Naive thymus-derived CD4-positive, alpha-beta T cell (primary cell): ENCODE results near the gene ART4. TPM values are rescaled to one million over a fixed set of nuclear protein-coding genes. Genes with fewer than 3 reads are reported as not detected.

Source experiments
- ATAC-seq: fragments of 150-1000 bp; cut with Tn5 transposase; 2 replicates; pipeline ENCODE4 v1.10.0; 2021; ENCODE audit warnings: mild to moderate bottlenecking, moderate library complexity
- CTCF ChIA-PET: fragments of 350-600 bp; sonication (Branson Sonifier 250); formaldehyde crosslinking; loops from one replicate; lab custom pipeline; 2021; ENCODE audit warnings: antibody characterized with exemption; lab: Charles Lee
- POLR2A ChIA-PET: fragments of 350-600 bp; sonication (Branson Sonifier 250); formaldehyde crosslinking; loops from one replicate; lab custom pipeline; 2021; ENCODE audit warnings: antibody characterized with exemption, inconsistent platforms; lab: Charles Lee
- DNase-seq, 9 donors: peaks; one replicate each; pipeline versions ENCODE4 v3.0.0 to v3.0.0-alpha.2; 2020 to 2022; ENCODE audit warnings: mixed read lengths in 1 of 9
- H3K27ac ChIP-seq: one replicate; pipeline ENCODE4 v1.7.0; 2013; ENCODE audit warnings: mild to moderate bottlenecking, low read depth, low read length, moderate library complexity
- H3K27me3 ChIP-seq, 2 donors: one replicate each; pipeline ENCODE4 v1.7.0; 2013; ENCODE audit warnings: low read length in 2 of 2, mild to moderate bottlenecking in 2 of 2, moderate library complexity in 2 of 2; ENCODE audit not compliant: control insufficient read depth in 2 of 2, insufficient read depth in 2 of 2
- H3K36me3 ChIP-seq, 3 experiments: 1 replicate in 2 of 3; 2 replicates in 1 of 3; pipeline ENCODE4 v1.7.0; 2013; ENCODE audit warnings: low read length in 3 of 3, mild to moderate bottlenecking in 3 of 3, moderate library complexity in 1 of 3; ENCODE audit not compliant: insufficient read depth in 3 of 3, control insufficient read depth in 2 of 3
- H3K4me1 ChIP-seq, 2 donors: one replicate each; pipeline ENCODE4 v1.7.0; 2013; ENCODE audit warnings: low read length in 2 of 2, mild to moderate bottlenecking in 2 of 2, moderate library complexity in 1 of 2; ENCODE audit not compliant: control insufficient read depth in 2 of 2, insufficient read depth in 2 of 2
- H3K4me3 ChIP-seq: 2 replicates; pipeline ENCODE4 v1.7.0; 2013; ENCODE audit warnings: mild to moderate bottlenecking, low read length
- H3K9me3 ChIP-seq, 3 experiments: 1 replicate in 2 of 3; 2 replicates in 1 of 3; pipeline ENCODE4 v1.7.0; 2013; ENCODE audit warnings: low read length in 3 of 3; ENCODE audit not compliant: control insufficient read depth in 2 of 3
- H3K27ac Mint-ChIP-seq, 9 donors: one replicate each; pipeline ENCODE4 v1.8.0; 2020 to 2022; ENCODE audit warnings: mixed read lengths in 9 of 9, mild to moderate bottlenecking in 8 of 9, moderate library complexity in 5 of 9, inconsistent platforms in 2 of 9
- H3K27me3 Mint-ChIP-seq, 5 donors: one replicate each; pipeline ENCODE4 v1.8.0; 2021 to 2022; ENCODE audit warnings: mixed read lengths in 5 of 5, mild to moderate bottlenecking in 1 of 5
- H3K36me3 Mint-ChIP-seq, 5 donors: one replicate each; pipeline ENCODE4 v1.8.0; 2020 to 2022; ENCODE audit warnings: mixed read lengths in 5 of 5, mild to moderate bottlenecking in 3 of 5, inconsistent platforms in 1 of 5
- H3K4me1 Mint-ChIP-seq, 7 donors: one replicate each; pipeline ENCODE4 v1.8.0; 2020 to 2022; ENCODE audit warnings: mixed read lengths in 7 of 7, mild to moderate bottlenecking in 3 of 7, inconsistent platforms in 1 of 7
- H3K4me3 Mint-ChIP-seq, 10 donors: one replicate each; pipeline ENCODE4 v1.8.0; 2020 to 2022; ENCODE audit warnings: mild to moderate bottlenecking in 10 of 10, mixed read lengths in 10 of 10, moderate library complexity in 6 of 10, inconsistent platforms in 2 of 10
- H3K9me3 Mint-ChIP-seq, 11 donors: one replicate each; pipeline ENCODE4 v1.8.0; 2020 to 2022; ENCODE audit warnings: mixed read lengths in 11 of 11, mild to moderate bottlenecking in 4 of 11, inconsistent platforms in 1 of 11, moderate library complexity in 1 of 11
- intact Hi-C, 2 donors: fragments of 100-400 bp; cut with micrococcal nuclease; formaldehyde crosslinking; loops; one replicate each; pipeline ENCODE4 v1.15.1; 2023
- polyA plus RNA-seq, 2 donors: library from polyadenylated mRNA; unstranded; fragments of 300-500 nt; fragmentation: Illumina TruSeq; gene quantifications; one replicate each; pipeline ENCODE4 v1.2.3, GENCODE V29; 2021
- total RNA-seq, 6 experiments: library from RNA in 5 of 6; stranded (reverse) in 5 of 6; gene quantifications; 1 replicate in 5 of 6; 2 replicates in 1 of 6; pipeline ENCODE4 v1.2.3 and lab custom pipeline; 2021 to 2026

Gene ART4, protein sequence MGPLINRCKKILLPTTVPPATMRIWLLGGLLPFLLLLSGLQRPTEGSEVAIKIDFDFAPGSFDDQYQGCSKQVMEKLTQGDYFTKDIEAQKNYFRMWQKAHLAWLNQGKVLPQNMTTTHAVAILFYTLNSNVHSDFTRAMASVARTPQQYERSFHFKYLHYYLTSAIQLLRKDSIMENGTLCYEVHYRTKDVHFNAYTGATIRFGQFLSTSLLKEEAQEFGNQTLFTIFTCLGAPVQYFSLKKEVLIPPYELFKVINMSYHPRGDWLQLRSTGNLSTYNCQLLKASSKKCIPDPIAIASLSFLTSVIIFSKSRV
- total RNA-seq (not detected), polyA plus RNA-seq (not detected), total RNA-seq (lab: John Stamatoyannopoulos, UW) (not detected)

DNA sequence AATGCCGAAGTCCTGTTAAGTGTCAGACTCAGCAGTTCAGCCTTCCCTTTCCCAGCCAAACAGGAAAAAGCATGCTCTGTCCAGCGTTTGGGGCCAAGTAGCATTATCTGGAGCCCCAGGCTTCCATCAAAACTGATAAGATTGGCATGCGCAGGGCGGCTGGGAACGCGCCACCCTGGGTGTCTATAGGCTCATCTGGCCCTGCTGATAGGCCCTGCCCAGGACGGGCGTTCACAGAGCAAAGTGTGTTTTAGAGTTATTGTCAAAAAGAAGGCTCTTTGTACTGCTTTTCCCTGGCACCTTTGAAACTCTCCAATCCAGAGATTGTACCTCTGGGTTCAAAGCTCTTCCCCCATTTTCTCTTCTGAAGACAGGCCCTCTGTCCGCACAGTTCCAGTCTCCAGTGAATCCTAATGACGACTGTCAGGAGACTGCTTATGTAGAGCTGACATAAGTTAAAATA lies at the start of gene ART4:
TSS of gene ART4 (minus strand) at position 102 of the 463 bp plus-strand sequence. CDS start 413 bp downstream, outside the sequence.
- Histone ChIP-seq H3K36me3 (no peaks in the 10 kb centered on the region), H3K27ac (no peak within 1 kb of the TSS), H3K4me3 (no peak within 1 kb of the TSS), H3K9me3 (no peaks in the 10 kb centered on the region), H3K27me3 (no peaks in the 10 kb centered on the region), H3K4me1 (no peaks in the 10 kb centered on the region)
- no peak within 1 kb of the TSS for H3K4me3 Mint-ChIP-seq
- ChIA-PET POLR2A (interaction anchor here (0.8 kb wide), 1 partner anchor 152 kb away, joined by 3 read pairs; no protein-coding TSS in a partner anchor), CTCF (interaction anchor here (1.0 to 6.6 kb wide), 4 partner anchors 9 to 377 kb away, joined by 3 to 86 read pairs (median 6); partner anchors contain the start of gene RERG)
- no peak within 1 kb of the TSS for H3K27ac Mint-ChIP-seq
- DNase-seq (no peak), ATAC-seq (no peak)
- peaks cover 11 to 24% (median 14%) of the 10 kb centered on the region in 5 donors for H3K27me3 Mint-ChIP-seq
- H3K36me3 Mint-ChIP-seq = peaks cover 0 to 6% (median 0%) of the 10 kb centered on the region in 5 donors
- peaks cover 0 to 2% (median 0%) of the 10 kb centered on the region in 11 donors for H3K9me3 Mint-ChIP-seq
- peaks cover 5 to 13% (median 8%) of the 10 kb centered on the region in 7 donors for H3K4me1 Mint-ChIP-seq
- intact Hi-C loops = no loop called here

DNA sequence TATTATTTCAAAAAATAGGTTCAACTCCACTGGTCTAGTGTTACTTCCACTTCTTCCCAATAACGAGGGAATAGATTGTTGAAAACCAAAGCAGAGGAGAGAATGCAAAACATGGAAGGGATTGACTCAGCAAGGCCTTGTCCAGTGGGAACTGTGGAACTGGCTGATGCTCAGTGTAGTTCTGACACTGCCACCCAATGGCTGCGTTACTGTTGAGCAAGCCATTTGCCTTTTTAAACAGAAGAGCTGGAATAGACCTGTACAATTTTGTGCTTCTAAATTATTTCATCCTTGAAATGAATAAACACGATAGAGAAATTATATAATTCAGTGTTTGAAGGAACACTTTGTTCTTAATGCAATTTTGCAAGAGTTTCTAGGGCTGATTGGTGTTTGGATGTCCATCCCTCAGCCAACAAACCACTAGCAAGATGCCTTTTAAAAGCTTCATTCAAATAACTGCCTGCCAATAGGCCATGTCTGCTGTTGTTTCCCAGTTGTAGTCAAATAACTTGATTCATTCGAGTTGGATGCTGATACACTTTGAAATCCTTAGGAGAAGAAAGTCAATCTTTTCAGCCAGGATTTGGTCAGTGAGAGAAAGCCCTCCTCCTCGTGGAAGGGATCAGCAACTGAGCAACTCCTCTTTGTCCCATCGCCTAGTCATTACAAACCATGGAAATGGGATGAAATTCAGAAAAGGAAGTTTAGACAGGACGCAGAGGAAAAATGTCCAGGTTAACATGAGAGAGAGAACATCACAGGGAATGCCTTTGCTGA lies 49.6 kb upstream of the ART4 start:
- intact Hi-C loops = no loop called here
- Histone ChIP-seq H3K4me3 (no peak overlapping the region), H3K36me3 (no peaks in the 10 kb centered on the region), H3K4me1 (no peaks in the 10 kb centered on the region), H3K27me3 (no peaks in the 10 kb centered on the region), H3K27ac (no peak overlapping the region), H3K9me3 (no peaks in the 10 kb centered on the region)
- no peak overlapping the region for H3K4me3 Mint-ChIP-seq
- DNase-seq (no peak), ATAC-seq (no peak)
- peaks cover 0 to 4% (median 0%) of the 10 kb centered on the region in 7 donors for H3K4me1 Mint-ChIP-seq
- H3K27me3 Mint-ChIP-seq = peaks cover 0 to 15% (median 0%) of the 10 kb centered on the region in 5 donors
- H3K27ac Mint-ChIP-seq = no peak overlapping the region
- peaks cover 0 to 8% (median 3%) of the 10 kb centered on the region in 5 donors for H3K36me3 Mint-ChIP-seq
- no peaks in the 10 kb centered on the region for H3K9me3 Mint-ChIP-seq
- ChIA-PET POLR2A (interaction anchor here (0.7 to 2.3 kb wide), 3 partner anchors 8 to 647 kb away, joined by 3 to 5 read pairs (median 4); no protein-coding TSS in a partner anchor), CTCF (interaction anchor here (0.5 to 1.1 kb wide), 3 partner anchors 23 to 148 kb away, joined by 3 to 4 read pairs (median 3); a partner anchor contains a TSS)

DNA sequence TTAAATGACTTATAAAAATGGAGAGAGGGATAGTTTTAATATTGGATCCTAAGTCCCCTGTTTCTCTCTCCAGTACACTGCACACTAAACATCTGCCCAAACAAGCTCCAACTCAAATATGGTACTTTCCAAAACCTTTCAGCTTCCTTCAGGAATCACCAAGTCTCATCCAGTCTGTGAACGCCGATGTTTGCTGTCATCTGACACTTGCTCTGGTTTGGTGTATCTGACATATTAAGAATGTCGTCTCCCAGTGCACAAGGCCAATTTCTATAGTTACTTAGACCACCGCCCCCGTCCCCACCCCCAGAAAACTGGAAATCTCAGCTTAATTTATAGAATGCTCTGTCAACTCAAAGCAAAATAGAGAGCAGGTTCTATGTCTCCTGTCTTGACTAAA lies 47.4 kb upstream of the ART4 start:
- no peaks in the 10 kb centered on the region for H3K27me3 ChIP-seq
- H3K9me3 ChIP-seq = no peaks in the 10 kb centered on the region
- intact Hi-C loops = no loop called here
- ATAC-seq = no peak
- no peak for DNase-seq
- H3K4me3 Mint-ChIP-seq = no peak overlapping the region
- peaks cover 0 to under 1% of the 10 kb centered on the region in 2 donors for H3K4me1 ChIP-seq
- H3K27me3 Mint-ChIP-seq = peaks cover 0 to 23% (median 4%) of the 10 kb centered on the region in 5 donors
- CTCF ChIA-PET = no interaction called here
- H3K27ac Mint-ChIP-seq = no peak overlapping the region
- H3K4me3 ChIP-seq = no peak overlapping the region
- POLR2A ChIA-PET = interaction anchor here (1.3 kb wide), 1 partner anchor 103 kb away, joined by 3 read pairs; no protein-coding TSS in a partner anchor
- no peaks in the 10 kb centered on the region for H3K36me3 ChIP-seq
- H3K36me3 Mint-ChIP-seq = peaks cover 0 to 8% (median 3%) of the 10 kb centered on the region in 5 donors
- peaks cover under 1 to 13% (median 12%) of the 10 kb centered on the region in 7 donors for H3K4me1 Mint-ChIP-seq
- peaks cover 0 to 1% (median 0%) of the 10 kb centered on the region in 11 donors for H3K9me3 Mint-ChIP-seq
- H3K27ac ChIP-seq = no peak overlapping the region

DNA sequence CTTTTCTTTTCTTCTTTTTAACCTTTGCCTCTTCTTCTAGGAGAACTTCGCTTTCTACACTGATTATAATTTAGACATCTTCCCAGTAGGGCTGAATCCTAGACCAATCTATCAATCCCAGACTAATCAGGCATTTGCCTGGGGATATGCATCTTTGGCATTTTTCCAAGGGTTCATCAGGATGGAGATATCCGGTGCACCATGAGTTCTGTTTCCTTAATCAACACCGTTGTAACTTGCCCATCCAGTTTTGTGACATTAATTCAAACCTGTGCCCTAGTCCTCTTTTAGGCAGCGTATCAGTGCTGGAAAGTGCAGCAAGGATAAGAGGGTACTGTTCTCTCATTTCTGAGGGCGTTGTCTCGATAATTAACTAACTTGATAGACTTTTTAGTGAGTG lies 42.9 kb upstream of the ART4 start:
- no peaks in the 10 kb centered on the region for H3K9me3 ChIP-seq
- H3K27me3 ChIP-seq = no peaks in the 10 kb centered on the region
- CTCF ChIA-PET = no interaction called here
- peaks cover 0 to 17% of the 10 kb centered on the region in 2 donors for H3K4me1 ChIP-seq
- DNase-seq (no peak), ATAC-seq (no peak)
- Mint-ChIP-seq H3K4me1 (peaks cover 9 to 57% (median 42%) of the 10 kb centered on the region in 7 donors), H3K27ac (peak overlapping the region in 1 of 9 donors; percentile 42), H3K36me3 (peaks cover 0 to 4% (median 0%) of the 10 kb centered on the region in 5 donors), H3K9me3 (peaks cover 0 to 1% (median 0%) of the 10 kb centered on the region in 11 donors), H3K4me3 (peak overlapping the region in 1 of 10 donors; percentile 5), H3K27me3 (peaks cover 0 to 33% (median 8%) of the 10 kb centered on the region in 5 donors)
- no peak overlapping the region for H3K27ac ChIP-seq
- H3K36me3 ChIP-seq = no peaks in the 10 kb centered on the region
- intact Hi-C loops = no loop called here
- POLR2A ChIA-PET = interaction anchor here (0.8 to 1.9 kb wide), 2 partner anchors 74 to 115 kb away, joined by 4 to 8 read pairs; a partner anchor contains a TSS
- no peak overlapping the region for H3K4me3 ChIP-seq

DNA sequence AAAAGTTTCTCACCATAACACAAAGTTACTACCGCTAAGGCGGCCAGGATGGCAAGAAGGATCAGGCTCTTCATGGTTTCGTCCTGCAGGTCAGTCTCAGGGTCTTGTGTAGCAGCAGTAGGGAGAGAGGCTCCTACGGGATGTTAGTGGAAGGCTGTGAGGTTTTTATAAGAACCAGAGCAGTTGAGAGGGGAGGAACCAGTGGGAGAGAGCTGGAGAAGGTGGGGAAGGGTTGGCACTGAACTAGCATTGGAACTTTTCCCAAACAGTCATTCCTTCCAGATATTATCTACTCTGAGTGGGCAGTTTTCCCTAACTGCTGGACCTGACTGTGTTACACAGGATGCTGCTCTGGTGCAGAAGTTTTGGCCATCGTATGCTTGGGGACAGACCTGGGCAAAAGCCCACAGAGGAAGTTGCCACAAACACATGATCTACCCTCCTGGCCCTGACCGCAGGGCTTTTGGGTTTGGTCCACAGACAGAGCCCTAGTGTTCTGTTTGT lies 42.4 kb upstream of the ART4 start, which contains the start of gene MGP:
TSS of gene MGP (minus strand) at position 137 of the 504 bp plus-strand sequence. CDS start at position 74, 63 bp downstream.
- no peaks in the 10 kb centered on the region for H3K9me3 ChIP-seq
- DNase-seq = no peak

More for the DNA sequence above, 42.4 kb upstream of the ART4 start, which contains the start of gene MGP:
- Mint-ChIP-seq H3K36me3 (peaks cover 0 to 4% (median 0%) of the 10 kb centered on the region in 5 donors), H3K4me3 (peak within 1 kb of the TSS in 9 of 10 donors; percentile 62 to 83 (median 77)), H3K27me3 (peaks cover 0 to 33% (median 8%) of the 10 kb centered on the region in 5 donors), H3K27ac (peak within 1 kb of the TSS in 8 of 9 donors; percentile 49 to 95 (median 92)), H3K9me3 (peaks cover 0 to 1% (median 0%) of the 10 kb centered on the region in 11 donors), H3K4me1 (peaks cover 12 to 62% (median 47%) of the 10 kb centered on the region in 7 donors)
- ChIA-PET CTCF (no interaction called here), POLR2A (no interaction called here)
- Histone ChIP-seq H3K36me3 (no peaks in the 10 kb centered on the region), H3K27ac (peak within 1 kb of the TSS; percentile 60), H3K4me3 (no peak within 1 kb of the TSS), H3K27me3 (no peaks in the 10 kb centered on the region), H3K4me1 (peaks cover 0 to 21% of the 10 kb centered on the region in 2 donors)
- no peak for ATAC-seq
- intact Hi-C loops = loop anchor here in 1 of 2 donors (2.0 kb wide), 3 partner anchors 15 to 67 kb away; no protein-coding TSS in a partner anchor
